Kidney (tissue), 14 donors: ENCODE measurements around the gene SOCS3. TPM values are rescaled to one million over a fixed set of nuclear protein-coding genes. Genes with fewer than 3 reads are reported as not detected.

Experiments used
- DNase-seq, 5 donors: peaks; one replicate each; pipeline ENCODE4 v3.0.0-alpha.2; 2013 to 2020
- FAIRE-seq: peaks from 2 replicates; lab custom pipeline; 2012; peaks lifted over from hg19 to GRCh38; lab: Jason Lieb, UNC
- H3K27ac ChIP-seq, 2 donors: one replicate each; pipeline ENCODE4 v1.7.0; 2013; ENCODE audit warnings: low read depth in 2 of 2, low read length in 2 of 2, inconsistent platforms in 1 of 2
- H3K27me3 ChIP-seq: one replicate; pipeline ENCODE4 v1.7.1; 2013; ENCODE audit warnings: low read length, inconsistent platforms; ENCODE audit not compliant: control insufficient read depth, insufficient read depth
- H3K36me3 ChIP-seq, 3 donors: one replicate each; pipeline versions ENCODE4 v1.7.0 to v1.7.1; 2013; ENCODE audit warnings: low read length in 3 of 3, control low read depth in 1 of 3, inconsistent platforms in 1 of 3; ENCODE audit not compliant: insufficient read depth in 3 of 3, control insufficient read depth in 2 of 3
- H3K4me1 ChIP-seq, 3 donors: one replicate each; pipeline versions ENCODE4 v1.7.0 to v1.7.1; 2013; ENCODE audit warnings: low read length in 3 of 3, inconsistent platforms in 1 of 3, low read depth in 1 of 3; ENCODE audit not compliant: control insufficient read depth in 2 of 3, insufficient read depth in 2 of 3
- H3K4me3 ChIP-seq, 3 donors: one replicate each; pipeline versions ENCODE4 v1.7.0 to v1.8.1; 2013; ENCODE audit warnings: low read length in 3 of 3, control low read depth in 1 of 3, inconsistent platforms in 1 of 3
- H3K9ac ChIP-seq, 3 donors: one replicate each; pipeline versions ENCODE4 v1.7.0 to v1.7.1; 2013; ENCODE audit warnings: low read length in 3 of 3, control low read depth in 1 of 3, inconsistent platforms in 1 of 3
- H3K9me3 ChIP-seq, 3 donors: one replicate each; pipeline versions ENCODE4 v1.7.0 to v1.7.1; 2013; ENCODE audit warnings: low read length in 3 of 3, control low read depth in 1 of 3, inconsistent platforms in 1 of 3; ENCODE audit not compliant: control insufficient read depth in 2 of 3, insufficient read depth in 1 of 3
- CTCF ChIP-seq: IDR thresholded peaks from 3 replicates; pipeline ENCODE4 v1.5.1; 2012; ENCODE audit warnings: mild to moderate bottlenecking, moderate library complexity, borderline replicate concordance; ENCODE audit not compliant: insufficient read depth; ENCODE audit errors: extremely low read depth
- intact Hi-C: fragments of 100-400 bp; cut with DNase I; formaldehyde crosslinking; loops from one replicate; pipeline ENCODE4 v1.11.1; 2022
- polyA plus RNA-seq: library from polyadenylated mRNA; stranded (reverse); fragments of 350-450 nt; fragmentation: Illumina TruSeq; extraction: RNeasy Lipid Tissue Mini Kit (QIAGEN cat#74804); gene quantifications from one replicate; pipeline ENCODE4 v1.2.3, GENCODE V29; 2014; ENCODE audit warnings: low read depth, low replicate concordance; ENCODE audit not compliant: insufficient read depth
- total RNA-seq: library from RNA; stranded (reverse); fragmentation: NEBNext Ultra II Directional; extraction: Animal tissue kit (Norgen Biotek cat#: 25700); gene quantifications from one replicate; pipeline ENCODE4 v1.2.1, GENCODE V29; 2021
- donor health status: control.
- donor health status: control.
- donor health status: control.
- donor health status: control.
- donor health status: control.
- donor health status: DM: yes; HTN: yes; CAD: no.
- donor health status: Normal renal cell carcinoma (clear cell type).

SOCS3 gene
- total and polyA plus RNA-seq, 2 donors from 2014 or later: 31.2 to 110 TPM

GRCh38 chr17:78330570-78331224, 29.2 kb downstream of the SOCS3 start:
- Histone ChIP-seq H3K27ac (no peak overlapping the region), H3K9me3 (no peaks in the 10 kb centered on the region), H3K9ac (no peak overlapping the region), H3K27me3 (no peaks in the 10 kb centered on the region), H3K4me1 (no peaks in the 10 kb centered on the region), H3K4me3 (no peak overlapping the region), H3K36me3 (no peaks in the 10 kb centered on the region)
- DNase-seq (no peak), FAIRE-seq (no peak)
- TF ChIP-seq CTCF: no peak
- intact Hi-C loops: no loop called here

- Histone ChIP-seq H3K4me3 (no peak overlapping the region), H3K9ac (no peak overlapping the region), H3K27me3 (no peaks in the 10 kb centered on the region), H3K4me1 (peaks cover 2 to 5% (median 2%) of the 10 kb centered on the region in 3 donors), H3K27ac (no peak overlapping the region), H3K9me3 (no peaks in the 10 kb centered on the region), H3K36me3 (no peaks in the 10 kb centered on the region)
- FAIRE-seq (no peak), DNase-seq (peak in 1 of 5 donors; percentile 69)
- intact Hi-C loops: no loop called here
- no peak for TF ChIP-seq CTCF
These were observed 30.4 kb downstream of the SOCS3 start for GRCh38 chr17:78329263-78330059.

- intact Hi-C loops: no loop called here
- DNase-seq: peak in 1 of 5 donors; percentile 39
- no peak for FAIRE-seq
- no peak for TF ChIP-seq CTCF
- Histone ChIP-seq H3K27ac (no peak overlapping the region), H3K27me3 (no peaks in the 10 kb centered on the region), H3K36me3 (no peaks in the 10 kb centered on the region), H3K9ac (no peak overlapping the region), H3K9me3 (no peaks in the 10 kb centered on the region), H3K4me3 (no peak overlapping the region), H3K4me1 (peaks cover 2 to 7% (median 5%) of the 10 kb centered on the region in 3 donors)
These were observed 32.0 kb downstream of the SOCS3 start for GRCh38 chr17:78327880-78328279.
